Stomach smooth muscle (tissue), 2 donors: ENCODE results near the gene DUS2.
"Not testable (repeated sequence)": the region's sequence is repeated elsewhere in the genome, so short reads cannot be mapped to it uniquely, and the experiment has no call there.

Source experiments
- H3K27ac ChIP-seq: one replicate; pipeline ENCODE4 v1.7.0; 2013; ENCODE audit warnings: mild to moderate bottlenecking, low read length, inconsistent platforms
- H3K27me3 ChIP-seq, 2 donors: one replicate each; pipeline ENCODE4 v1.7.0; 2013; ENCODE audit warnings: low read length in 2 of 2; ENCODE audit not compliant: insufficient read depth in 2 of 2, control insufficient read depth in 1 of 2
- H3K36me3 ChIP-seq, 2 donors: one replicate each; pipeline ENCODE4 v1.7.0; 2013; ENCODE audit warnings: low read length in 2 of 2; ENCODE audit not compliant: control insufficient read depth in 2 of 2, insufficient read depth in 2 of 2
- H3K4me1 ChIP-seq: one replicate; pipeline ENCODE4 v1.7.0; 2013; ENCODE audit warnings: low read length; ENCODE audit not compliant: control insufficient read depth, insufficient read depth
- H3K4me3 ChIP-seq, 2 donors: one replicate each; pipeline ENCODE4 v1.7.0; 2013; ENCODE audit warnings: low read length in 2 of 2
- H3K9ac ChIP-seq, 2 donors: one replicate each; pipeline ENCODE4 v1.7.0; 2013; ENCODE audit warnings: low read length in 2 of 2, mild to moderate bottlenecking in 1 of 2
- H3K9me3 ChIP-seq, 2 donors: one replicate each; pipeline ENCODE4 v1.7.0; 2013; ENCODE audit warnings: low read length in 2 of 2; ENCODE audit not compliant: control insufficient read depth in 2 of 2
- donor health status: healthy.
- donor health status: Pancreatic carcinoma.

Gene DUS2

GRCh38 chr16:67999985-68000384, 23.1 kb upstream of the DUS2 start:
- H3K9me3 ChIP-seq = no peaks in the 10 kb centered on the region
- no peak overlapping the region for H3K9ac ChIP-seq
- no peaks in the 10 kb centered on the region for H3K36me3 ChIP-seq
- H3K27ac ChIP-seq = no peak overlapping the region
- no peak overlapping the region for H3K4me3 ChIP-seq
- H3K4me1 ChIP-seq = no peaks in the 10 kb centered on the region
- no peaks in the 10 kb centered on the region for H3K27me3 ChIP-seq

- Histone ChIP-seq H3K27ac (no peak overlapping the region), H3K9ac (no peak overlapping the region), H3K27me3 (no peaks in the 10 kb centered on the region), H3K36me3 (no peaks in the 10 kb centered on the region), H3K4me1 (no peaks in the 10 kb centered on the region), H3K9me3 (no peaks in the 10 kb centered on the region), H3K4me3 (no peak overlapping the region)
Observed at GRCh38 chr16:68000450-68000849, 22.6 kb upstream of the DUS2 start.

- H3K27me3 ChIP-seq = no peaks in the 10 kb centered on the region
- no peak overlapping the region for H3K9ac ChIP-seq
- H3K27ac ChIP-seq = no peak overlapping the region
- no peaks in the 10 kb centered on the region for H3K4me1 ChIP-seq
- H3K9me3 ChIP-seq = no peaks in the 10 kb centered on the region
- H3K4me3 ChIP-seq = no peak overlapping the region
- no peaks in the 10 kb centered on the region for H3K36me3 ChIP-seq
Observed at GRCh38 chr16:68003031-68003430, 20.1 kb upstream of the DUS2 start.

- Histone ChIP-seq H3K27ac (no peak overlapping the region), H3K4me3 (no peak overlapping the region), H3K9me3 (no peaks in the 10 kb centered on the region), H3K36me3 (no peaks in the 10 kb centered on the region), H3K9ac (no peak overlapping the region), H3K4me1 (no peaks in the 10 kb centered on the region), H3K27me3 (no peaks in the 10 kb centered on the region)
Observed at GRCh38 chr16:68005211-68005610, 17.9 kb upstream of the DUS2 start.

- H3K9ac ChIP-seq = no peak overlapping the region
- no peaks in the 10 kb centered on the region for H3K9me3 ChIP-seq
- H3K4me1 ChIP-seq = no peaks in the 10 kb centered on the region
- no peak overlapping the region for H3K4me3 ChIP-seq
- H3K27me3 ChIP-seq = no peaks in the 10 kb centered on the region
- H3K36me3 ChIP-seq = no peaks in the 10 kb centered on the region
- no peak overlapping the region for H3K27ac ChIP-seq
Observed at GRCh38 chr16:68005786-68006286, 17.2 kb upstream of the DUS2 start.

DNA sequence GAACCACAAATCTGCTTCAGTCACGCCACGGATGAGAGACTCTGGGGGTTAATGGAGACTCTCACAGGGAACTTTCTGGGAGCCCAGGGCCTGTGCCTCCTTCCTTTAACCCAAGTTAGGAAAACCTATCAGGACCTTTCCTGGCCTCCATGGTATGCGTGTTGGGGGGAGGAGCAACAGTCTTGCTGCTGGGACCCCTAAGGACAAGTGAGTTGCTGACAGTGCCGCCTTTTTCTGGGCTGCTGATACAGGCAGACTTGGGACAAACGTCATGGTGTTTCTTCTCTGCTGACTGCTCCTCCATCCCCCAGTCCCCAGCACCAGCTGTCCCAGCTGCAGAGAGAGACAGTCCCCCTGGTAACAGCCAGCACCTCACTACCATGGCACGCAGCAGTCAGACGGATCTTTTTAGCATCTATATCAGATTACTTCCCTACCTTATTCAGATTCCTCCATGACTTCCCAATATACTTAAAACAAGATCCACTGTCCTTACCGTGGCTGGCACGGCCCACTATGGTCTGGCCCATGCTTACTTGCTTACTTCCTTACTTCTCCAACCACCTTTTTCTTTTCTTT, 13.8 kb upstream of the DUS2 start:
- H3K27ac ChIP-seq = no peak overlapping the region
- H3K9ac ChIP-seq = no peak overlapping the region
- no peaks in the 10 kb centered on the region for H3K36me3 ChIP-seq
- no peak overlapping the region for H3K4me3 ChIP-seq
- H3K27me3 ChIP-seq = no peaks in the 10 kb centered on the region
- H3K4me1 ChIP-seq = no peaks in the 10 kb centered on the region
- H3K9me3 ChIP-seq = no peaks in the 10 kb centered on the region

GRCh38 chr16:68009872-68010271, 13.2 kb upstream of the DUS2 start:
- not testable (repeated sequence) for H3K27ac ChIP-seq, H3K9ac ChIP-seq, H3K4me3 ChIP-seq

DNA sequence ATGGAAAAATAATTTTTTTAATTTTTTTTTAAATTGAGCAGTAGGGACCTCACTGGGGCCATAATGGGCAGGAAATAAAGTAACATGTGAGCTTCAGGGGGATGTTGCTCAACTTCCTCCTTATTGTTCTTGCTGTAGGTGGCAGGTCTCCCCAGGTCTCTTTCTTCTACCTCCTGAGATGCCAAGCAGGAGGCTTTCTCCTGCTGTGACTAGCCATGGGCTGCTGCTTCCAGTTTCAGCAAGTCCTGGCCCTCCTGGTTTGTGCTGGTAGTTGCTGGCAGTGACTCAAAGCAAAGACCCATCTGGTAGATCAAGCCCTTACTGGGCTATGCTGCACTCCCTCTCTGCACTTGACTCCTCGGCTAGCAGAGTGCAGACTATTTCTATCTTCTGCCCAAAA, 9.6 kb upstream of the DUS2 start:
- Histone ChIP-seq H3K4me1 (no peaks in the 10 kb centered on the region), H3K9ac (no peak overlapping the region), H3K36me3 (no peaks in the 10 kb centered on the region), H3K27ac (no peak overlapping the region), H3K9me3 (no peaks in the 10 kb centered on the region), H3K27me3 (no peaks in the 10 kb centered on the region), H3K4me3 (no peak overlapping the region)

More at GRCh38 chr16:68009872-68010271, 13.2 kb upstream of the DUS2 start:
- not testable (repeated sequence) for H3K4me1 ChIP-seq, H3K9me3 ChIP-seq, H3K27me3 ChIP-seq, H3K36me3 ChIP-seq

DNA sequence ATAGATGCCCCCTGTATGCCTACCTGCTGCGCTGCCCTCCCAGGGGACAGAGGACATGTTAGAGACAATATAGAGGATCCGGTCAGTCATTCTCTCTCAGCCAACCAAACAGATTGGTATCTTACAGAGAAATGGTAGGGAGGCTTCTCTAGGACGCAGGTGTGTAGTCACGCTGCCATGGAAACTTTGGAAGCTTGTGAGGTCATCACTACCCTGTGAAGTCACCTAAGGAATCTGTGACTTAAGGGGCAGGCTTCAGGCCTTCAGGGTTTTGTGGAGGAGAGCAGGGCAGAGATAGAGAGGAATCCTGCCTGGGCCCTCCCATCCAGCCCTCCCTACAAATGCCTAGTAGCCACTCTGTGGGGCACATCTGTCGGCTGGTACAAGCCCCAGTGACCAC, 7.4 kb upstream of the DUS2 start, which contains the start of gene DPEP2NB:
Gene DPEP2NB, minus strand, starts transcription at position 231 of the 400 bp plus-strand sequence. Its CDS starts 141 bp downstream, at position 90.
- Histone ChIP-seq H3K9me3 (no peaks in the 10 kb centered on the region), H3K4me1 (no peaks in the 10 kb centered on the region), H3K27me3 (no peaks in the 10 kb centered on the region), H3K27ac (no peak within 1 kb of the TSS), H3K4me3 (no peak within 1 kb of the TSS), H3K36me3 (no peaks in the 10 kb centered on the region), H3K9ac (no peak within 1 kb of the TSS)

GRCh38 chr16:68019167-68019680, 3.9 kb upstream of the DUS2 start:
- H3K36me3 ChIP-seq = peaks cover 3 to 4% of the 10 kb centered on the region in 2 donors
- H3K9me3 ChIP-seq = no peaks in the 10 kb centered on the region
- H3K27ac ChIP-seq = no peak overlapping the region
- H3K27me3 ChIP-seq = no peaks in the 10 kb centered on the region
- no peak overlapping the region for H3K4me3 ChIP-seq
- H3K9ac ChIP-seq = no peak overlapping the region
- H3K4me1 ChIP-seq = peaks cover 23% of the 10 kb centered on the region

DNA sequence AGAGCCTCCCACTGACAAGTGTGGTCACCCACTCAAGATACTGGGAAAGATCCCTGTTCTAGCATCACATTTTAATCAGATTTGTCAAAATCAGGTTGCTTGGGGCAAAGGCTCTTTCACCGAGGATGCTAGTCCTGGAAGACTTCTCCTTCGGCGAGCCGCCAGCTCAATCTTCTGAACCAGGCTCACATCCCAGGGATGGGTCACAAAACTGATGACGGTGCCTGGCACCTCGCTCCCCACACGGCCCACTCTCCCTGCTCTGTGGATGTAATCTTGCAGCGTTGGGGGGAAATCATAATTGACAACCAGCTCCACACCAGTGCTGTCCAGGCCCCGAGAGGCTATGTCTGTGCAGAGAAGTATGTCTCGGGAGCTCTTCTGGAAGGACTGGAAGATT, 1.6 kb upstream of the DUS2 start:
- Histone ChIP-seq H3K27ac (no peak overlapping the region), H3K4me3 (peak overlapping the region in 1 of 2 donors; percentile 100), H3K4me1 (peaks cover 23% of the 10 kb centered on the region), H3K9ac (peak overlapping the region in 1 of 2 donors; percentile 29), H3K9me3 (no peaks in the 10 kb centered on the region), H3K27me3 (no peaks in the 10 kb centered on the region), H3K36me3 (peaks cover 3 to 4% of the 10 kb centered on the region in 2 donors)
